K562 (cell line): ENCODE results near the gene TTLL11. TPM values are rescaled to one million over a fixed set of nuclear protein-coding genes. Genes with fewer than 3 reads are reported as not detected.

ENCODE experiments used
- ATAC-seq: fragments of 200-7000 bp; cut with Tn5 transposase; 3 replicates; pipeline ENCODE4 v1.9.1; 2020; ENCODE audit warnings: moderate library complexity
- BruUV-seq: library from RNA; stranded (reverse); fragments of 400-500 nt; replicated peaks from 2 replicates; lab custom pipeline; 2021; lab: Mats Ljungman, UMichigan
- CTCF ChIA-PET: fragments of 300-600 bp; formaldehyde crosslinking; extraction: SDS; loops from one replicate; lab custom pipeline; 2021; ENCODE audit warnings: low intra/inter-chr PET ratio; lab: Yijun Ruan, JAX
- POLR2A ChIA-PET: fragments of 300-600, 350-650 bp; sonication (Branson Sonifier 250); formaldehyde crosslinking; extraction: SDS; loops from one replicate; lab custom pipeline; 2021; ENCODE audit warnings: antibody characterized with exemption, inconsistent platforms; lab: Yijun Ruan, JAX
- DNase-seq, 4 experiments: peaks; one replicate each; pipeline versions ENCODE4 v3.0.0 to v3.0.0-alpha.2; 2011 to 2018; ENCODE audit warnings: low spot score in 3 of 4, mixed read lengths in 3 of 4; ENCODE audit errors: extremely low read depth in 1 of 4
- FAIRE-seq: peaks from 2 replicates; lab custom pipeline; 2011; peaks lifted over from hg19 to GRCh38; lab: Jason Lieb, UNC
- H2AFZ ChIP-seq: 2 replicates; pipeline ENCODE4 v1.6.0; 2011; ENCODE audit warnings: low read depth, low read length, control low read depth, inconsistent platforms
- H3K27ac ChIP-seq: fragments of 200-600 bp; 3 replicates; pipeline ENCODE4 v1.8.0; 2011; ENCODE audit warnings: low read depth, mild to moderate bottlenecking, control low read depth, inconsistent platforms, low read length, moderate library complexity, mixed read lengths; ENCODE audit errors: extremely low read depth
- H3K27me3 ChIP-seq, 2 experiments: fragments of 300-600 bp in 1 of 2; 2 replicates in 1 of 2; 3 replicates in 1 of 2; pipeline versions ENCODE4 v1.6.0 to v1.8.0; 2011; ENCODE audit warnings: inconsistent platforms in 2 of 2, low read length in 2 of 2, mild to moderate bottlenecking in 1 of 2, mixed read lengths in 1 of 2, moderate library complexity in 1 of 2; ENCODE audit not compliant: control insufficient read depth in 2 of 2, insufficient read depth in 2 of 2
- H3K36me3 ChIP-seq: fragments of 300-600 bp; 3 replicates; pipeline ENCODE4 v1.8.0; 2011; ENCODE audit warnings: mild to moderate bottlenecking, low read length, inconsistent platforms; ENCODE audit not compliant: control insufficient read depth, insufficient read depth
- H3K4me1 ChIP-seq, 2 experiments: fragments of 200-600 bp in 1 of 2; replicated peaks in 1 of 2; 2 replicates in 1 of 2; 3 replicates in 1 of 2; pipeline versions ENCODE4 v1.5.1 to v1.8.0; 2011; ENCODE audit warnings: inconsistent platforms in 2 of 2, low read length in 2 of 2, mild to moderate bottlenecking in 1 of 2, mixed read lengths in 1 of 2, moderate library complexity in 1 of 2; ENCODE audit not compliant: control insufficient read depth in 2 of 2, insufficient read depth in 2 of 2
- H3K4me2 ChIP-seq: 2 replicates; pipeline ENCODE4 v1.6.1; 2011; ENCODE audit warnings: low read length, control low read depth, inconsistent platforms, mixed read lengths; ENCODE audit not compliant: insufficient read depth
- H3K4me3 ChIP-seq: fragments of 200-600 bp; sonication (generic), shearing (Covaris generic); 2 replicates; pipeline ENCODE4 v1.5.1; 2016; ENCODE audit warnings: control low read depth, inconsistent platforms
- H3K79me2 ChIP-seq: fragments of 200-600 bp; 3 replicates; pipeline ENCODE4 v1.8.0; 2011; ENCODE audit warnings: low read length, inconsistent platforms; ENCODE audit not compliant: control insufficient read depth, insufficient read depth
- H3K9ac ChIP-seq, 2 experiments: 2 replicates each; pipeline versions ENCODE4 v1.6.0 to v1.6.1; 2011; ENCODE audit warnings: low read depth in 2 of 2, low read length in 2 of 2, control low read depth in 1 of 2, inconsistent platforms in 1 of 2, mild to moderate bottlenecking in 1 of 2, mixed read lengths in 1 of 2; ENCODE audit not compliant: insufficient read depth in 1 of 2
- H3K9me1 ChIP-seq: one replicate; pipeline ENCODE4 v1.6.0; 2011; ENCODE audit warnings: inconsistent platforms, mild to moderate bottlenecking, low read length, moderate library complexity; ENCODE audit not compliant: control insufficient read depth, insufficient read depth
- H3K9me3 ChIP-seq: replicated peaks from 2 replicates; pipeline ENCODE4 v1.5.1; 2011; ENCODE audit warnings: low read depth, low read length, inconsistent platforms; ENCODE audit not compliant: control insufficient read depth, insufficient read depth
- H4K20me1 ChIP-seq: replicated peaks from 2 replicates; pipeline ENCODE4 v1.6.1; 2011; ENCODE audit warnings: low read length, inconsistent platforms, mixed read lengths; ENCODE audit not compliant: control insufficient read depth, insufficient read depth
- E2F8 ChIP-seq: fragments of 450-650 bp; IDR thresholded peaks from 2 replicates; pipeline ENCODE4 v1.7.1; 2018; ENCODE audit warnings: mild to moderate bottlenecking, low read depth; ENCODE audit not compliant: partially characterized antibody
- ETV1 ChIP-seq: fragments of 450-650 bp; conservative IDR thresholded peaks from 2 replicates; pipeline ENCODE4 v1.6.1; 2016; ENCODE audit warnings: missing genetic modification characterization, control low read depth, low read depth, missing compliant biosample characterization
- HES1 ChIP-seq: fragments of 450-650 bp; IDR thresholded peaks from 2 replicates; pipeline ENCODE4 v1.6.1; 2016; ENCODE audit warnings: low read depth, mild to moderate bottlenecking, moderate library complexity
- KHSRP ChIP-seq: fragments of 450-650 bp; IDR thresholded peaks from 2 replicates; pipeline ENCODE4 v1.6.1; 2017
- MAX ChIP-seq: sonication (generic); formaldehyde crosslinking; IDR thresholded peaks from 2 replicates; pipeline ENCODE4 v1.9.0; 2022; ENCODE audit warnings: mild to moderate bottlenecking, missing genetic modification reagents
- RBM15 ChIP-seq: fragments of 200-400 bp; formaldehyde crosslinking; IDR thresholded peaks from 2 replicates; pipeline ENCODE4 v1.6.1; 2018; ENCODE audit warnings: mild to moderate bottlenecking, low read length, moderate library complexity; ENCODE audit not compliant: insufficient read depth
- SNIP1 ChIP-seq: fragments of 450-650 bp; IDR thresholded peaks from 2 replicates; pipeline ENCODE4 v1.7.1; 2017; ENCODE audit warnings: low read depth, mild to moderate bottlenecking
- SUPT5H ChIP-seq: fragments of 450-650 bp; IDR thresholded peaks from 2 replicates; pipeline ENCODE4 v1.6.1; 2016
- TAF9B ChIP-seq: fragments of 450-650 bp; IDR thresholded peaks from 2 replicates; pipeline ENCODE4 v1.6.1; 2018; ENCODE audit warnings: mild to moderate bottlenecking; ENCODE audit not compliant: partially characterized antibody
- ZBTB8A ChIP-seq: fragments of 450-650 bp; IDR thresholded peaks from 2 replicates; pipeline ENCODE4 v1.6.1; 2018; ENCODE audit warnings: mild to moderate bottlenecking, moderate library complexity; ENCODE audit not compliant: partially characterized antibody
- ZNF121 ChIP-seq: sonication (generic); formaldehyde crosslinking; conservative IDR thresholded peaks from 2 replicates; pipeline ENCODE4 v1.8.0; 2022; ENCODE audit warnings: missing genetic modification reagents
- ZNF143 ChIP-seq: sonication (generic); formaldehyde crosslinking; IDR thresholded peaks from 2 replicates; pipeline ENCODE4 v1.9.0; 2022; ENCODE audit warnings: mild to moderate bottlenecking, missing genetic modification reagents
- ZNF316 ChIP-seq: fragments of 450-650 bp; IDR thresholded peaks from 2 replicates; pipeline ENCODE4 v1.6.1; 2016
- WGBS: fragments of 100-300 bp; shearing (Covaris generic); methylation state at CpG from one replicate; pipeline ENCODE4 v1.1.6; 2016; ENCODE audit warnings: low coverage, mixed read lengths; ENCODE audit not compliant: insufficient coverage; ENCODE audit errors: missing lambda C conversion rate; 5-methylcytosine and 5-hydroxymethylcytosine counted together
- in situ Hi-C: fragments of 300-500 bp; cut with MboI; formaldehyde crosslinking; loops from 4 replicates; pipeline ENCODE4 v1.15.0; 2018; ENCODE audit warnings: inconsistent platforms, mixed read lengths
- intact Hi-C: fragments of 100-400 bp; cut with micrococcal nuclease; formaldehyde crosslinking; loops from 2 replicates; pipeline ENCODE4 v1.14.2; 2022
- polyA plus RNA-seq, 8 experiments: library from polyadenylated mRNA; depleted of rRNA in 4 of 8; stranded (reverse) in 5 of 8; unstranded in 3 of 8; fragments of >200 nt; fragmentation: Nextera tagmentation in 2 of 8; fragmentation: Illumina TruSeq in 1 of 8; extraction: Ambion mirVana in 2 of 8; extraction: Trizol in 1 of 8; gene quantifications; 2 replicates each; pipeline versions ENCODE4 v1.2.1 to v1.2.3, GENCODE V29; 2011 to 2014; ENCODE audit warnings: inconsistent platforms in 1 of 8, missing spikeins in 1 of 8
- total RNA-seq, 7 experiments: library from RNA; depleted of rRNA in 6 of 7; stranded (reverse); fragments of >200 nt in 6 of 7; fragmentation: Illumina TruSeq in 2 of 7; extraction: Trizol in 2 of 7; gene quantifications; 2 replicates each; pipeline versions ENCODE4 v1.2.1 to v1.2.3, GENCODE V29; 2011 to 2021; ENCODE audit warnings: low replicate concordance in 1 of 7

The TTLL11 gene
- total and polyA plus RNA-seq, 9 of the 15 experiments (the other 6 are each of a cell fraction or from before 2014, with no cell fraction given) = 0.83 to 4.4 (median 2.7) TPM

DNA sequence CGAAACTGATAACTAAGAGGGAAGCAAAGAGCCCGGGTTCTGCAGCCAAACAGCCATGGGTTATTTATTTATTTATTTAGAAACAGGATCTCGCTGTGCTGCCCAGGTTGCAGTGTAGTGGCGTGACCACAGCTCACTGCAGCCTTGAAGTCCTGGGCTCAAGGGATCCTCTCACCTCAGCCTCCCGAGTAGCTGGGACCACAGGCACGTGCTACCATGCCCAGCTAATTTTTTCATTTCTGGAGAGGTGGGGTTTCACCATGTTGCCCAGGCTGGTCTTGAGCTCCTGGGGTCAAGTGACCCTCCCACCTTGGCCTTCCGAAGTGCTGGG is 42.4 kb upstream of the TTLL11 start:
- Histone ChIP-seq H3K4me1 (peaks cover 0 to 9% of the 10 kb centered on the region in 2 experiments; a peak in 1 of 5 replicates), H2AFZ (no peak overlapping the region), H3K4me3 (no peak overlapping the region), H3K9me3 (no peaks in the 10 kb centered on the region), H3K9ac (no peak overlapping the region), H3K27ac (no peak overlapping the region), H4K20me1 (0 out of 2 replicates have a peak, but pooled peaks cover 6% of the 10 kb centered on the region), H3K27me3 (peaks cover 2 to 16% of the 10 kb centered on the region in 2 experiments; a peak in 3 of 5 replicates), H3K79me2 (no peaks in the 10 kb centered on the region), H3K9me1 (no peaks in the 10 kb centered on the region), H3K4me2 (no peak overlapping the region), H3K36me3 (no peaks in the 10 kb centered on the region)
- intact Hi-C loops (no loop called here), in situ Hi-C loops (no loop called here)
- DNase-seq (no peak), ATAC-seq (no peak), FAIRE-seq (no peak)
- no TSS peak for BruUV-seq
- no peak for TF ChIP-seq ETV1 (tag)
- TF ChIP-seq SNIP1 = no peak
- no peak for TF ChIP-seq ZNF143 (CRISPR knock-in tag)
- no peak for TF ChIP-seq ZBTB8A
- no peak for TF ChIP-seq RBM15
- TF ChIP-seq ZNF121 = peak; percentile 89
- TF ChIP-seq ZNF316 = no peak
- no peak for TF ChIP-seq SUPT5H
- no peak for TF ChIP-seq TAF9B
- TF ChIP-seq HES1 = no peak
- no peak for TF ChIP-seq KHSRP
- no peak for TF ChIP-seq E2F8
- peak; percentile 30; the same call in 1 of the 2 replicates for TF ChIP-seq MAX
- 18% methylated on average over 7 of the region's 7 CpGs for WGBS
- POLR2A ChIA-PET = interaction anchor here (0.6 to 0.9 kb wide), 3 partner anchors 11 to 235 kb away, joined by 3 read pairs; partner anchors contain the start of gene PTGS1
- CTCF ChIA-PET = no interaction called here
